Ishikawa (cell line): ENCODE results near the gene COX4I1.

Experiments
- CEBPB ChIP-seq: IDR thresholded peaks from 2 replicates; pipeline ENCODE4 v1.6.1; 2012
- CREB1 ChIP-seq: IDR thresholded peaks from 2 replicates; pipeline ENCODE4 v1.6.1; 2012; ENCODE audit warnings: low read depth
- EGR1 ChIP-seq: IDR thresholded peaks from 2 replicates; pipeline ENCODE4 v1.6.1; 2012
- EP300 ChIP-seq: IDR thresholded peaks from 2 replicates; pipeline ENCODE4 v1.6.1; 2012; ENCODE audit warnings: borderline replicate concordance
- FOXM1 ChIP-seq: IDR thresholded peaks from 2 replicates; pipeline ENCODE4 v1.6.1; 2012; ENCODE audit warnings: low read depth, borderline replicate concordance
- MAX ChIP-seq: IDR thresholded peaks from 2 replicates; pipeline ENCODE4 v1.6.1; 2012
- NFIC ChIP-seq: IDR thresholded peaks from 2 replicates; pipeline ENCODE4 v1.6.1; 2012
- RAD21 ChIP-seq: IDR thresholded peaks from 2 replicates; pipeline ENCODE4 v1.6.1; 2012; ENCODE audit warnings: low read depth
- REST ChIP-seq: IDR thresholded peaks from 2 replicates; pipeline ENCODE4 v1.6.1; 2012; ENCODE audit warnings: low read depth, mild to moderate bottlenecking
- TAF1 ChIP-seq: IDR thresholded peaks from 2 replicates; pipeline ENCODE4 v1.6.1; 2012; ENCODE audit warnings: low read depth, mild to moderate bottlenecking
- TCF12 ChIP-seq: IDR thresholded peaks from 2 replicates; pipeline ENCODE4 v1.6.1; 2012; ENCODE audit warnings: low read depth
- TEAD4 ChIP-seq: IDR thresholded peaks from 2 replicates; pipeline ENCODE4 v1.6.1; 2012
- USF1 ChIP-seq: IDR thresholded peaks from 2 replicates; pipeline ENCODE4 v1.6.1; 2012
- YY1 ChIP-seq: IDR thresholded peaks from 2 replicates; pipeline ENCODE4 v1.6.1; 2012; ENCODE audit warnings: low read depth
- ZBTB7A ChIP-seq: IDR thresholded peaks from 2 replicates; pipeline ENCODE4 v1.6.1; 2012; ENCODE audit warnings: low read depth

COX4I1 gene

GRCh38 chr16:85751698-85752501 is 47.6 kb upstream of the COX4I1 start:
- TF ChIP-seq RAD21 (no peak), TAF1 (no peak), EP300 (no peak)

- no peak for TF ChIP-seq MAX
- TF ChIP-seq EP300 = no peak
- TF ChIP-seq RAD21 = no peak
- TF ChIP-seq CEBPB = no peak
- TF ChIP-seq EGR1 = no peak
- no peak for TF ChIP-seq NFIC
- TF ChIP-seq YY1 = no peak
- no peak for TF ChIP-seq ZBTB7A
- TF ChIP-seq USF1 = no peak
- no peak for TF ChIP-seq TAF1
Measured at GRCh38 chr16:85752511-85753420, 46.7 kb upstream of the COX4I1 start.

GRCh38 chr16:85753559-85753958 is 45.9 kb upstream of the COX4I1 start:
- TF ChIP-seq TCF12 = 0 out of 2 replicates have a peak, but pooled peaks have one; percentile 25
- no peak for TF ChIP-seq USF1
- peak; percentile 22; the same call in 1 of the 2 replicates for TF ChIP-seq EP300
- TF ChIP-seq EGR1 = no peak
- TF ChIP-seq TAF1 = no peak
- TF ChIP-seq NFIC = 0 out of 2 replicates have a peak, but pooled peaks have one; percentile 43
- 0 out of 2 replicates have a peak, but pooled peaks have one; percentile 21 for TF ChIP-seq CEBPB

GRCh38 chr16:85753976-85754375 is 45.5 kb upstream of the COX4I1 start:
- TF ChIP-seq RAD21 = no peak
- TF ChIP-seq YY1 = no peak
- TF ChIP-seq MAX = no peak

GRCh38 chr16:85754413-85754812 is 45.1 kb upstream of the COX4I1 start:
- TF ChIP-seq TAF1 = no peak
- TF ChIP-seq CREB1 = no peak
- TF ChIP-seq EGR1 = no peak
- no peak for TF ChIP-seq MAX
- TF ChIP-seq USF1 = no peak
- TF ChIP-seq ZBTB7A = no peak
- no peak for TF ChIP-seq FOXM1
- TF ChIP-seq CEBPB = no peak
- no peak for TF ChIP-seq EP300
- TF ChIP-seq NFIC = no peak
- no peak for TF ChIP-seq REST
- no peak for TF ChIP-seq TCF12
- TF ChIP-seq YY1 = no peak
- no peak for TF ChIP-seq TEAD4

GRCh38 chr16:85755929-85756768 is 43.3 kb upstream of the COX4I1 start:
- no peak for TF ChIP-seq TAF1
- TF ChIP-seq FOXM1 = no peak
- TF ChIP-seq NFIC = no peak
- no peak for TF ChIP-seq REST
- no peak for TF ChIP-seq RAD21
- TF ChIP-seq MAX = no peak
- TF ChIP-seq TCF12 = no peak
- TF ChIP-seq ZBTB7A = no peak
- TF ChIP-seq YY1 = no peak
- TF ChIP-seq TEAD4 = no peak
- TF ChIP-seq EP300 = no peak
- TF ChIP-seq EGR1 = no peak
- no peak for TF ChIP-seq CREB1
- TF ChIP-seq USF1 = no peak
